NCI-H524 (cell line): ENCODE results near the gene OLFM1.

ENCODE experiments used
- DNase-seq, 2 experiments: peaks; one replicate each; lab custom pipeline; 2025; lab: John Stamatoyannopoulos, UW

Gene OLFM1

GRCh38 chr9:135076876-135077430 is 10.5 kb upstream of the OLFM1 start:
- no peak for DNase-seq

GRCh38 chr9:135077497-135078200 is 9.8 kb upstream of the OLFM1 start:
- DNase-seq = peak in 1 of 2 experiments; percentile 54

- peak; percentile 80 to 96 for DNase-seq
Observed at GRCh38 chr9:135078361-135078821, 9.1 kb upstream of the OLFM1 start.

GRCh38 chr9:135079018-135079417 is 8.4 kb upstream of the OLFM1 start:
- DNase-seq = peak; percentile 44 to 64

GRCh38 chr9:135079676-135080075 is 7.8 kb upstream of the OLFM1 start:
- no peak for DNase-seq

GRCh38 chr9:135080286-135081263 is 6.9 kb upstream of the OLFM1 start:
- DNase-seq = peak; percentile 40 to 71

- no peak for DNase-seq
Observed at GRCh38 chr9:135081264-135081660, 6.2 kb upstream of the OLFM1 start.

- no peak for DNase-seq
Observed at GRCh38 chr9:135081731-135082130, 5.7 kb upstream of the OLFM1 start.

- no peak for DNase-seq
Observed at GRCh38 chr9:135082536-135082935, 4.9 kb upstream of the OLFM1 start.

- no peak for DNase-seq
Observed at GRCh38 chr9:135083241-135083810, 4.1 kb upstream of the OLFM1 start.

- DNase-seq = no peak
Observed at GRCh38 chr9:135083831-135084230, 3.6 kb upstream of the OLFM1 start.

GRCh38 chr9:135084262-135084661 is 3.2 kb upstream of the OLFM1 start:
- no peak for DNase-seq

- DNase-seq = no peak
Observed at GRCh38 chr9:135084881-135085760, 2.3 kb upstream of the OLFM1 start.

GRCh38 chr9:135085830-135086546 is 1.5 kb upstream of the OLFM1 start:
- DNase-seq = peak; percentile 47 to 78

GRCh38 chr9:135086597-135087488 is 625 bp upstream of the OLFM1 start:
- no peak for DNase-seq

GRCh38 chr9:135087899-135088347 is 455 bp downstream of the OLFM1 start:
- DNase-seq = no peak

GRCh38 chr9:135088348-135088978 is 995 bp downstream of the OLFM1 start:
- no peak for DNase-seq

GRCh38 chr9:135088979-135089847 is 1.7 kb downstream of the OLFM1 start:
- DNase-seq = no peak
